Uterus (tissue), 4 donors: ENCODE results near the gene ZNF438. TPM values are rescaled to one million over a fixed set of nuclear protein-coding genes. Genes with fewer than 3 reads are reported as not detected.

Source experiments
- DNase-seq, 2 donors: peaks; one replicate each; pipeline ENCODE4 v3.0.0-alpha.2; 2019 to 2020
- H3K27ac ChIP-seq, 2 donors: fragments of 200-600 bp; sonication (generic); 1 replicate in 1 of 2; 2 replicates in 1 of 2; pipeline ENCODE4 v1.5.1; 2016 to 2018
- H3K27me3 ChIP-seq, 2 donors: fragments of 200-600 bp; sonication (generic); one replicate each; pipeline ENCODE4 v1.5.1; 2018 to 2019; ENCODE audit warnings: control low read depth in 1 of 2
- H3K36me3 ChIP-seq, 2 donors: fragments of 200-600 bp; sonication (generic); one replicate each; pipeline ENCODE4 v1.5.1; 2019; ENCODE audit warnings: control low read depth in 1 of 2
- H3K4me1 ChIP-seq, 2 donors: fragments of 200-600 bp; sonication (generic); one replicate each; pipeline ENCODE4 v1.5.1; 2018 to 2019; ENCODE audit warnings: control low read depth in 1 of 2
- H3K4me3 ChIP-seq, 2 donors: fragments of 200-600 bp; sonication (generic); 1 replicate in 1 of 2; 2 replicates in 1 of 2; pipeline ENCODE4 v1.5.1; 2018 to 2019; ENCODE audit warnings: mild to moderate bottlenecking in 1 of 2
- H3K9me3 ChIP-seq, 2 donors: fragments of 200-600 bp; sonication (generic); one replicate each; pipeline ENCODE4 v1.5.1; 2019; ENCODE audit warnings: control low read depth in 1 of 2
- POLR2A ChIP-seq, 2 donors: fragments of 450-650 bp; IDR thresholded peaks; one replicate each; pipeline ENCODE4 v1.6.1; 2016; ENCODE audit warnings: antibody characterized with exemption in 2 of 2, mild to moderate bottlenecking in 1 of 2, moderate library complexity in 1 of 2
- intact Hi-C: fragments of 100-400 bp; cut with DNase I; formaldehyde crosslinking; loops from one replicate; pipeline ENCODE4 v1.15.1; 2023; ENCODE audit warnings: low total_unique reads
- total RNA-seq, 4 donors: library from RNA; depleted of rRNA in 3 of 4; stranded (reverse); fragments of >200 nt in 3 of 4; gene quantifications; one replicate each; pipeline versions ENCODE4 v1.1.0 to v1.2.4, GENCODE V29; 2014 to 2023
- TF ChIP-seq, protein P1 (sequence below), 4 experiments: fragments of 200-600 bp in 2 of 4; fragments of 450-650 bp in 2 of 4; sonication (generic) in 2 of 4; IDR thresholded peaks; one replicate each; pipeline ENCODE4 v1.5.1; 2016 to 2019; ENCODE audit warnings: antibody characterized with exemption in 4 of 4, mild to moderate bottlenecking in 2 of 4, moderate library complexity in 1 of 4
- donor health status: DM: yes; HTN: yes; CAD: no.

ZNF438 gene
- total RNA-seq, 4 donors from 2014 or later, result 5.8 to 24.6 (median 18.4) TPM

DNA sequence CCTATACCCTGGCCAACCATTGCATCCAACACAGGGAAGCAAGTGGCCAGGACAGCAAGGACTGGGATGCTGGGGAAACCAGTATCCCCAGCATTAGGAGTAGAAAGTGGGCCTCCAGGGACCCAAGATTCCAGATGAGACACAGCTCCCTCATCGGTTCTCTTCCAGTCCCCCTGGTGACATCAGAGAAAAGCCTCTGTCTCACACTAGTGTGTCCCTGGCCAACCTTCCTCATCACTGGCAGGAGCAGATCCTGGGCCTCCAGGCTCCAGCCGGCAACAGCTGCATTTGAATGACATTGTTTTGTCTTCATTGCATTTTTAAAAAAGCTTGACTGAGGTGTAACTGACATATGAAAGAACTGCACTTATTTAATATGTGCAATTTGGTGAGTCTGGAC is 224.8 kb downstream of the ZNF438 start:
- Histone ChIP-seq H3K27ac (peak overlapping the region; percentile 31 to 78), H3K9me3 (no peaks in the 10 kb centered on the region), H3K36me3 (no peaks in the 10 kb centered on the region), H3K4me1 (peaks cover 9 to 30% of the 10 kb centered on the region in 2 donors), H3K4me3 (no peak overlapping the region), H3K27me3 (no peaks in the 10 kb centered on the region)
- TF ChIP-seq POLR2A (IDR thresholded peaks at IDR 0.05), result no peak
- TF ChIP-seq, protein P1, sequence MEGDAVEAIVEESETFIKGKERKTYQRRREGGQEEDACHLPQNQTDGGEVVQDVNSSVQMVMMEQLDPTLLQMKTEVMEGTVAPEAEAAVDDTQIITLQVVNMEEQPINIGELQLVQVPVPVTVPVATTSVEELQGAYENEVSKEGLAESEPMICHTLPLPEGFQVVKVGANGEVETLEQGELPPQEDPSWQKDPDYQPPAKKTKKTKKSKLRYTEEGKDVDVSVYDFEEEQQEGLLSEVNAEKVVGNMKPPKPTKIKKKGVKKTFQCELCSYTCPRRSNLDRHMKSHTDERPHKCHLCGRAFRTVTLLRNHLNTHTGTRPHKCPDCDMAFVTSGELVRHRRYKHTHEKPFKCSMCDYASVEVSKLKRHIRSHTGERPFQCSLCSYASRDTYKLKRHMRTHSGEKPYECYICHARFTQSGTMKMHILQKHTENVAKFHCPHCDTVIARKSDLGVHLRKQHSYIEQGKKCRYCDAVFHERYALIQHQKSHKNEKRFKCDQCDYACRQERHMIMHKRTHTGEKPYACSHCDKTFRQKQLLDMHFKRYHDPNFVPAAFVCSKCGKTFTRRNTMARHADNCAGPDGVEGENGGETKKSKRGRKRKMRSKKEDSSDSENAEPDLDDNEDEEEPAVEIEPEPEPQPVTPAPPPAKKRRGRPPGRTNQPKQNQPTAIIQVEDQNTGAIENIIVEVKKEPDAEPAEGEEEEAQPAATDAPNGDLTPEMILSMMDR (IDR thresholded peaks at IDR 0.05), result no peak
- no peak for DNase-seq
- intact Hi-C loops, result no loop called here

DNA sequence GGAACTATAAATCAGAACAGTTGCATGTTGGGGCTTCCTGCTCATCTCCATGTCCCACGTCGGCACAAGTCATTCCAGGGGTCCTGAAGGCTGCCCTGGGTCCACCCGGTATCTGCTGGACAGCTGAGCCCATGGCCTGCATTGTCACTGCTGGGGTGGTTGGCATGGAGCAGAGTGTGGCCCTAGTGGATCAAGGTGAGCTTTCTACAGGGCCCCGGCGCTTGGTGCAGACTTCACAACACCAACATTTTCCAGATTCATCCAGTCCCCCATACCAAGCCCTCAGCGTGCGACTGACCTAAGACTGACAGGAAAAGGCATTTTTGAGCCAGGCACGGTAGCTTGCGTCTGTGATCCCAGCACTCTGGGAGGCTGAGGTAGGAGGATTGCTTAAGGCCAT is 226.6 kb downstream of the ZNF438 start:
- H3K27ac ChIP-seq, result peak overlapping the region; percentile 78 to 82
- DNase-seq, result no peak
- H3K36me3 ChIP-seq, result no peaks in the 10 kb centered on the region
- TF ChIP-seq POLR2A (IDR thresholded peaks at IDR 0.05), result no peak
- TF ChIP-seq, protein P1 (IDR thresholded peaks at IDR 0.05), result no peak
- intact Hi-C loops, result no loop called here
- H3K9me3 ChIP-seq, result no peaks in the 10 kb centered on the region
- H3K27me3 ChIP-seq, result no peaks in the 10 kb centered on the region
- peaks cover 4 to 19% of the 10 kb centered on the region in 2 donors for H3K4me1 ChIP-seq
- H3K4me3 ChIP-seq, result no peak overlapping the region

DNA sequence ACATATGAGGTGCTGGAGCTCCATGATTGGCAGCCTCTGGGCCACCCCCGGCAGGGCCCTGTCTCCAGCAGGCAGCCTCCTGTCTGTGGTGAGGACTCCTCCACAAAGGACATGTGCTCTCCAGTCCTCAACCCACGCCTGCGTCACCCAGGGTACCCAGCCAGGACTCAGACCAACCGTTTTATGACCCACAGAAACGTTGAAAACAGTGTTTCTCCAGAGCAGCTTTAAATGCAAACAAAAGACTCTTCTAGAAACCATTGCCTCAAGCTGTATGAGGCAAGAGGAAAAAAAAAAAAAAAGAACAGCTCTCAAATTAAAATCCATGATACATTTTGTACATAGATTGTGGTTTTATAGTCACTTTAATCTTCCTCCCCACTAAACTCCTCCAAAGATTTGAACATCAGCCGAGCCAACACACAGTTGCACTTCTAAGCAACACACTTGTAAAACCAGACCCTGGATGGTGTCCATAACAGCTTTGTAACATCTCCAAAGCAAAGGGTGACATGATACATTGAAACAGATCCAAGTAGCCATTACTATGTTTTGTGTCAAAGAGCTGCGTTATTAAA is 227.1 kb downstream of the ZNF438 start:
- Histone ChIP-seq H3K4me1 (peaks cover 4 to 19% of the 10 kb centered on the region in 2 donors), H3K27me3 (no peaks in the 10 kb centered on the region), H3K36me3 (no peaks in the 10 kb centered on the region), H3K4me3 (no peak overlapping the region), H3K9me3 (no peaks in the 10 kb centered on the region), H3K27ac (peak overlapping the region; percentile 78 to 82)
- TF ChIP-seq POLR2A (IDR thresholded peaks at IDR 0.05), result no peak
- TF ChIP-seq, protein P1 (IDR thresholded peaks at IDR 0.05), result peak in 1 of 4 experiments; percentile 5
- intact Hi-C loops, result no loop called here
- peak; percentile 86 to 93 for DNase-seq

DNA sequence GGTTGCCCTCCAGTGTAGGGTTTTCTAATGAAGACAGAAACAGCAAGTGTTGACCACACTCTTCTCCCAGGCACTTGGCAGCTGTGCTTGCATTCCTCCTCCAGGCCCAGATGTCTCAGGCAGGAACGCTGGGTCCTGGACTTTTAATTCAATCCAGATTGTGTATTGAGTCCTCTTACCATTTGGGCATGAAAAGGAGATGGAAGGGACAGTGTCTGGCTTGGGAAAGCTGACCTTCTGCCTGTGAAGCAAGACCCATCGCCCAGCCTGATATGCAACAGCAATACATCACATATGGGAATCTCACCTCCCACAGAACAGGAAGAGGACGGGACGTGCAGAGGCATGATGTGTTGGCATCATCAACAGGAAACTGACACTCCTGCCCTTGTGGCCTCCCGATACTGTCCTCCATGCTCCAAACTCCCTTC is 227.8 kb downstream of the ZNF438 start:
- intact Hi-C loops, result no loop called here
- Histone ChIP-seq H3K36me3 (no peaks in the 10 kb centered on the region), H3K4me1 (peaks cover 4 to 19% of the 10 kb centered on the region in 2 donors), H3K27ac (peak overlapping the region; percentile 78 to 82), H3K9me3 (no peaks in the 10 kb centered on the region), H3K4me3 (no peak overlapping the region), H3K27me3 (no peaks in the 10 kb centered on the region)
- TF ChIP-seq, protein P1 (IDR thresholded peaks at IDR 0.05), result no peak
- TF ChIP-seq POLR2A (IDR thresholded peaks at IDR 0.05), result no peak
- peak; percentile 76 to 80 for DNase-seq

DNA sequence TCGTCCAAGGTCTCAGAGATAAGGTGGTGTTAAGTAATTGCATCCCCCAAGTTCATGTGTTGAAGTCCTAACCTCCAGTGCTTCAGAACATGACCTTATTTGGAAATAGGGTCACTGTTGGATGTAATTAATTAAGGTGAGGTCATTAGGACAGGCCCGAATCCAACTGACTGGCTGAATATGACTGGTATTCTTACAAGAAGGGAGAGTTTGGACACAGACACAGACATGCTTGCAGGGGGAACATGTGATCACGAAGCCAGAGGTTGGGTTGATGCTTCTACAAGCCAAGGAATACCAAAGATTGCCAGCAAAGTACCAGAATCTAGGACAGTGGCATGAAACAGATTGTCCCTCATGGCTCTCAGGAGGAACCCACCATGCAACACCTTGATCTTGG is 228.6 kb downstream of the ZNF438 start:
- Histone ChIP-seq H3K9me3 (no peaks in the 10 kb centered on the region), H3K27me3 (no peaks in the 10 kb centered on the region), H3K27ac (peak overlapping the region; percentile 78 to 82), H3K4me3 (no peak overlapping the region), H3K36me3 (no peaks in the 10 kb centered on the region), H3K4me1 (peaks cover 4 to 19% of the 10 kb centered on the region in 2 donors)
- intact Hi-C loops, result no loop called here
- DNase-seq, result no peak
- TF ChIP-seq, protein P1 (IDR thresholded peaks at IDR 0.05), result no peak
- no peak for TF ChIP-seq POLR2A (IDR thresholded peaks at IDR 0.05)
